ENCODE measurements around the gene GTF2I. TPM values are rescaled to one million over a fixed set of nuclear protein-coding genes. Genes with fewer than 3 reads are reported as not detected.
"Not testable (repeated sequence)": the region's sequence is repeated elsewhere in the genome, so short reads cannot be mapped to it uniquely, and the experiment has no call there.

The GTF2I gene
- total RNA-seq, 1 donor from 2014 or later = 312 TPM

DNA sequence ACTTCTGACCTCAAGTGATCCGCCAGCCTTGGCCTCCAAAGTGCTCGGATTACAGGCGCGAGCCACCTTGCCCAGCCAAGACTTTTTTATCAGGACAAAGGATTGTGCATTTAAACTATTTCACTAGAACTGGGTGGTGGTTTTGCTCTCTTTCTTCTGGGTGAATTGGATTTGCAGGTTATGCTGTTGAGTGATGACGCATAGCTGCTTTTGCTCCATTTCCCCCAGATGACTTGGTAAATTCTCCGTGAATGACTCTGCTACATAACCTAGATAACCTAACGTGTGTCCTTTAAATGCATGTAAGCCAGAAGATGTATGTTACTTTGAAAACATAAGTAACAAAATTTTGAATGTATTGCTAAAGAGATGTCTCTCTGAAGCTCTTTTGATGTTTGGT lies 100.8 kb downstream of the GTF2I start:
- H3K36me3 Mint-ChIP-seq (ENCODE audit: low read depth, unreplicated experiment); H3K27ac Mint-ChIP-seq (ENCODE audit: unreplicated experiment); H3K9me3 Mint-ChIP-seq (ENCODE audit: unreplicated experiment); DNase-seq (ENCODE audit: low spot score); H3K4me1 Mint-ChIP-seq (ENCODE audit: unreplicated experiment); H3K27me3 Mint-ChIP-seq (ENCODE audit: unreplicated experiment); H3K4me3 Mint-ChIP-seq (ENCODE audit: unreplicated experiment): not testable (repeated sequence)

DNA sequence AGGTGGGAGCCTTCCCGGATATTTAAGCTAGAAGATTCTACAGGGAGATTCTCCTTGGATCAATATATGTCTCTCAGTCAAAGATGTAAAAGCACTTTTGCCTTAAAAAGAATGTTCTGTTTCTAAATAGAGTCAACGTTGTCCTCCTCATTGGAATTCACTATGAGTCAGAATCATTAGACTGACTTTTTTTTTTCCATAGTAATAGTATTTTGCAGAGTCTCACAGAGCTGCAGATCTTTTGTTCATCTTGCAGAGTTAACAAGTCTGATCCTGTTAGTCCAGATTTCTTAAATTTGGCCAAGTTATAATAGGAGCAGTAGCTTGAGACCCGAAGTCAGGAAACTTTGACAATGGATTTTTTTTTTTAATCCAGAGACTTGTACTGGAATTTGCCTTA lies 101.5 kb downstream of the GTF2I start:
- not testable (repeated sequence) for H3K4me3 Mint-ChIP-seq (ENCODE audit: unreplicated experiment); H3K27ac Mint-ChIP-seq (ENCODE audit: unreplicated experiment); H3K27me3 Mint-ChIP-seq (ENCODE audit: unreplicated experiment); DNase-seq (ENCODE audit: low spot score); H3K4me1 Mint-ChIP-seq (ENCODE audit: unreplicated experiment); H3K36me3 Mint-ChIP-seq (ENCODE audit: low read depth, unreplicated experiment); H3K9me3 Mint-ChIP-seq (ENCODE audit: unreplicated experiment)

- H3K36me3 Mint-ChIP-seq (ENCODE audit: low read depth, unreplicated experiment); H3K4me1 Mint-ChIP-seq (ENCODE audit: unreplicated experiment); H3K9me3 Mint-ChIP-seq (ENCODE audit: unreplicated experiment); H3K4me3 Mint-ChIP-seq (ENCODE audit: unreplicated experiment); H3K27ac Mint-ChIP-seq (ENCODE audit: unreplicated experiment); DNase-seq (ENCODE audit: low spot score); H3K27me3 Mint-ChIP-seq (ENCODE audit: unreplicated experiment): not testable (repeated sequence)
Measured at GRCh38 chr7:74765205-74765918, 107.8 kb downstream of the GTF2I start.

DNA sequence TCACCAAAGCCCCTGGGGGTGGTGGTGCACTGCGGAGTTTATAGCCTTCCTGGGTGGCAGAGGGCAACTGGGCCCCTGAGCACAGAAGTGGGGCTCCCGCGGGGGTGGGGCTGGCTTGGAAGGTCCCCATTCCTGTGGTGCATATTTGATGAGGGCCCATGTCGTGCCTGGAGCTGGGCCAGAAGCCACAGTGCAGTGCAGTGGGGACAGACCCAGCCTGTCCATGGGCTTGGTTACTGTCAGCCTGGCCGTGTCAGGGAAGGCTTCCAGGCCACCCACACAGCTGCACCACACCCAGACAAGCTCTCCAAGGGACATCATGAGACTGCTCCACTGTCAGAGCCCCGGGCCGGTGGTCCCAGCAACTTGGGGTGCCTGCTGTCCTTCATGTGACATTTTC lies 109.0 kb downstream of the GTF2I start:
- not testable (repeated sequence) for H3K27me3 Mint-ChIP-seq (ENCODE audit: unreplicated experiment); DNase-seq (ENCODE audit: low spot score); H3K9me3 Mint-ChIP-seq (ENCODE audit: unreplicated experiment); H3K27ac Mint-ChIP-seq (ENCODE audit: unreplicated experiment); H3K4me3 Mint-ChIP-seq (ENCODE audit: unreplicated experiment); H3K4me1 Mint-ChIP-seq (ENCODE audit: unreplicated experiment); H3K36me3 Mint-ChIP-seq (ENCODE audit: low read depth, unreplicated experiment)

DNA sequence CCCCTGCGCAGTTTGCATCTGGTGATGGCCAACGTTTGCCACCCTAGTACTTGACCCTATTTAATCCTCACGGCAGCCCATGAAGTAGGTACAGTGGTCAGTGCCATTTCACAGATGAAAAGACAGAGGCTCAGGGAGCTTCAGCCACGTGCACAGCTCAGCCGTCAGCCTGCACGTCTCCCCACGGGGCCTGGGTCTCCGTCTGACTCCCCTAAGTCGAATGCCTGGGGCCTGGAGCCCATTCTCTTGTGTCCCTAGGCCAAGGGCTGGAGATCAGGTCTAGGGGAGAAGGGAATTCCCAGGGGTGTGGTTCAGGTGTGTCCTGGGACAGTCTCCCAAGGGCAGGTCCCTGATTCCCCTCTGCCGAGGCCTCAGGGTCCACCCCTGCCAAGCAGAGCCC lies 109.5 kb downstream of the GTF2I start:
- not testable (repeated sequence) for H3K4me1 Mint-ChIP-seq (ENCODE audit: unreplicated experiment); H3K9me3 Mint-ChIP-seq (ENCODE audit: unreplicated experiment); H3K36me3 Mint-ChIP-seq (ENCODE audit: low read depth, unreplicated experiment); H3K27me3 Mint-ChIP-seq (ENCODE audit: unreplicated experiment); H3K27ac Mint-ChIP-seq (ENCODE audit: unreplicated experiment); H3K4me3 Mint-ChIP-seq (ENCODE audit: unreplicated experiment); DNase-seq (ENCODE audit: low spot score)

DNA sequence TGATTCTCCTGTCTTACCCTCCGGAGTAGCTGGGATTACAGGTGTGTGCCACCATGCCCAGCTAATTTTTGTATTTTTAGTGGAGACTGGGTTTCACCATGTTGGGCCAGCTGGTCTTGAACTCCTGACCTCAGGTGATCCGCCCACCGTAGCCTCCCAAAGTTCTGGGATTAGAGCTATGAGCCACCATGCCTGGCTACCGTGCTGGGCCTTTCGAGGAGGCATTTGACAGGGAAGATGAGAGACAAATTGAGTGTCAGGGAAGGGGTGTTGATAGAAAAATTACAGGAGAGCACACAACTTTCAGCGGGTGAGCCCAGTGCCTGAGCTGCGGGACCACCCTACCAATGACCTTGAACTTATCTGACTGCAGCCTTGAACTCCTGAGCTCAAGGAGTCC lies 112.5 kb downstream of the GTF2I start:
- not testable (repeated sequence) for H3K4me3 Mint-ChIP-seq (ENCODE audit: unreplicated experiment); DNase-seq (ENCODE audit: low spot score); H3K27me3 Mint-ChIP-seq (ENCODE audit: unreplicated experiment); H3K36me3 Mint-ChIP-seq (ENCODE audit: low read depth, unreplicated experiment); H3K9me3 Mint-ChIP-seq (ENCODE audit: unreplicated experiment); H3K27ac Mint-ChIP-seq (ENCODE audit: unreplicated experiment); H3K4me1 Mint-ChIP-seq (ENCODE audit: unreplicated experiment)

GRCh38 chr7:74772093-74772492 lies 114.6 kb downstream of the GTF2I start:
- H3K27me3 Mint-ChIP-seq (ENCODE audit: unreplicated experiment); DNase-seq (ENCODE audit: low spot score); H3K4me3 Mint-ChIP-seq (ENCODE audit: unreplicated experiment); H3K27ac Mint-ChIP-seq (ENCODE audit: unreplicated experiment); H3K4me1 Mint-ChIP-seq (ENCODE audit: unreplicated experiment); H3K36me3 Mint-ChIP-seq (ENCODE audit: low read depth, unreplicated experiment); H3K9me3 Mint-ChIP-seq (ENCODE audit: unreplicated experiment): not testable (repeated sequence)

- not testable (repeated sequence) for H3K9me3 Mint-ChIP-seq (ENCODE audit: unreplicated experiment); H3K4me3 Mint-ChIP-seq (ENCODE audit: unreplicated experiment); H3K27me3 Mint-ChIP-seq (ENCODE audit: unreplicated experiment); DNase-seq (ENCODE audit: low spot score); H3K36me3 Mint-ChIP-seq (ENCODE audit: low read depth, unreplicated experiment); H3K27ac Mint-ChIP-seq (ENCODE audit: unreplicated experiment); H3K4me1 Mint-ChIP-seq (ENCODE audit: unreplicated experiment)
Measured at GRCh38 chr7:74773760-74774750, 116.5 kb downstream of the GTF2I start, which contains the start of gene NCF1. NCF1 (plus strand) TSS chr7:74774011; CDS start chr7:74774032, 21 bp downstream.

DNA sequence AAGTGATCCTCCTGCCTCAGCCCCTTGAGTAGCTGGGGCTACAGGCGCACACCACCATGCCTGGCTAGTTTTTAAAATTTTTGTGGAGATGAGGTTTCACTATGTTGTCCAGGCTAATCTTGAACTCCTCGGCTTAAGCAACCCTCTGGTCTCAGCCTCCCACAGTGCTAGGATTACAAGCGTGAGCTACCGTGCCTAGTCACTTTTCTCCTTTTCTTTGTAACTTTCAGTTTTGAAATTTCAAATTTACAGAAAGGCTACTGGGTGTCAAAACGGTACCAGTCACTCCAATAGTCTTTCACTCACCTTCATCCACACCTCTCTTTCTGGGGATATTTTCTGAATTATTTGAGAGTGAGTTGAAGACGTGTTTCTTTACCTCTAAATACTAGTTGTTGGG lies 117.6 kb downstream of the GTF2I start:
- not testable (repeated sequence) for H3K27ac Mint-ChIP-seq (ENCODE audit: unreplicated experiment); DNase-seq (ENCODE audit: low spot score); H3K27me3 Mint-ChIP-seq (ENCODE audit: unreplicated experiment); H3K36me3 Mint-ChIP-seq (ENCODE audit: low read depth, unreplicated experiment); H3K4me3 Mint-ChIP-seq (ENCODE audit: unreplicated experiment); H3K9me3 Mint-ChIP-seq (ENCODE audit: unreplicated experiment); H3K4me1 Mint-ChIP-seq (ENCODE audit: unreplicated experiment)

DNA sequence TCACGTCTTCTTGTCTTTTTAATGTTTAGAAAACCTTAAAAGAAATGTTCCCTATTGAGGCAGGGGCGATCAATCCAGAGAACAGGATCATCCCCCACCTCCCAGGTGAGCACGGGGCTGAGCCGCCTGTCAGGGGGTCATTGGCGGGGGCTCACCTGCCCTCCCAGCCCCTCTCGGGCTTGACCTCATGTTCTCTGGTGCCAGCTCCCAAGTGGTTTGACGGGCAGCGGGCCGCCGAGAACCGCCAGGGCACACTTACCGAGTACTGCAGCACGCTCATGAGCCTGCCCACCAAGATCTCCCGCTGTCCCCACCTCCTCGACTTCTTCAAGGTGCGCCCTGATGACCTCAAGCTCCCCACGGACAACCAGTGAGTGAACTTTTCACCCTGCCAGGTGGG lies 121.5 kb downstream of the GTF2I start:
- not testable (repeated sequence) for H3K27ac Mint-ChIP-seq (ENCODE audit: unreplicated experiment)

DNA sequence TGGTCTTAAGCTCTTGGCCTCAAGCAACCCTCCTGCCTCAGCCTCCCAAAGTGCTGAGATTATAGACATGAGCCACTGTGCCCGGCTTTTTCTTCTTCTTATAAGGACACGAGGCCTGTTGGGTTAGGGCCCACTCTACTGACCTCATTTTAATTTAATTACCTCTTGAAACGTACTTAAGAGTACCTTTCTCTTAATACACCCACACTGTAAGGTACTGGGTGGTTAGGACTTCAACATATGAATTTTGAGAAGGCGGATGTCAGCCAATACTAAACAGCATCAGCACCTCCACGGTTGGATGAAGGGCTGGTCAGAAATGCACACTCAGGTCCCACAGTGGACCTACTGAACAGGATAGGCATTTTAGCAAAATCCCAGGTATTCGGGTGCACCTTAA lies 124.2 kb downstream of the GTF2I start:
- H3K9me3 Mint-ChIP-seq (ENCODE audit: unreplicated experiment); H3K27ac Mint-ChIP-seq (ENCODE audit: unreplicated experiment); H3K4me3 Mint-ChIP-seq (ENCODE audit: unreplicated experiment); H3K36me3 Mint-ChIP-seq (ENCODE audit: low read depth, unreplicated experiment); DNase-seq (ENCODE audit: low spot score); H3K4me1 Mint-ChIP-seq (ENCODE audit: unreplicated experiment); H3K27me3 Mint-ChIP-seq (ENCODE audit: unreplicated experiment): not testable (repeated sequence)

More for the DNA sequence above, 121.5 kb downstream of the GTF2I start:
- H3K4me3 Mint-ChIP-seq (ENCODE audit: unreplicated experiment); H3K4me1 Mint-ChIP-seq (ENCODE audit: unreplicated experiment); H3K9me3 Mint-ChIP-seq (ENCODE audit: unreplicated experiment); H3K36me3 Mint-ChIP-seq (ENCODE audit: low read depth, unreplicated experiment); DNase-seq (ENCODE audit: low spot score); H3K27me3 Mint-ChIP-seq (ENCODE audit: unreplicated experiment): not testable (repeated sequence)

GRCh38 chr7:74783595-74783994 lies 126.1 kb downstream of the GTF2I start:
- H3K27ac Mint-ChIP-seq (ENCODE audit: unreplicated experiment); H3K9me3 Mint-ChIP-seq (ENCODE audit: unreplicated experiment); H3K4me3 Mint-ChIP-seq (ENCODE audit: unreplicated experiment); H3K4me1 Mint-ChIP-seq (ENCODE audit: unreplicated experiment); DNase-seq (ENCODE audit: low spot score); H3K36me3 Mint-ChIP-seq (ENCODE audit: low read depth, unreplicated experiment); H3K27me3 Mint-ChIP-seq (ENCODE audit: unreplicated experiment): not testable (repeated sequence)
